ENCODE results near the gene FANCC.

DNA sequence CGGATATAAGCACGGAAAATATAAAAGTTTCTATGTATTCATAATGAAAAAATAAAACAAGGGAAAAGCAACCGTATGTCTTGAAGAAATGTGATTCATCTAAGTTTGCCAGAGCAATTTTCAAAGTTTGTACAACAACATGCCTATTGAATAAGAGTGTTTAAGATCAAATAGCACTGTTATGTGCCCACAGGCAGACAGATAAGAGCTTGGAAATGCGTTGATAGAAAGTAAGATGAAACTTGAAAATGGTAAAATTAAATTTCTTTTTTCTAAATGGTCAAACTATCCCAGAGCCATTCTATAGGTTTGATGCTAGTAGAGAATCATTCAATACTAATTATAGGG, 189.4 kb downstream of the FANCC start:
- no peak for TF ChIP-seq POLR2A (IDR thresholded peaks at IDR 0.05)
- TF ChIP-seq CTCF (IDR thresholded peaks at IDR 0.05): no peak
